Measurements from ENCODE around the gene C17orf50.

Gene C17orf50

DNA sequence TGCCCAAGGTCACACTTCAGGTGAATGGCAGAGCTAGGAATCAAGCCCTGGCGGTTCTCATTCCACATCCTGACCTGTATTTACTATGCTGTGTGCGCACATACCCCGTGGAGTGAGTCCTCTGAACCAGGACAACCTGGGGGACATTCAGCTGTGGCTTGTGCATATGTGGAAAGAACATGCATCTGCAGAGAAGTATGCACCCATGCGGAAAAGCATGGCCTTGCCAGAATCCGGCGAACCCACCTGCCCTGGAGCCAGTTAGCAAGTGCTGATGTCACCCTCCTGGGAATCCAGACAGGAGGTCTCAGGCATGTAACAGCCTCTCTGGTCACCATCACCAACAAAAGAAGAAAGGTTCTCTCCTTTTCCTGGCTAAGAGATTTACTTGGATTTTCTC lies 27.3 kb upstream of the C17orf50 start:
- no peak for DNase-seq

DNA sequence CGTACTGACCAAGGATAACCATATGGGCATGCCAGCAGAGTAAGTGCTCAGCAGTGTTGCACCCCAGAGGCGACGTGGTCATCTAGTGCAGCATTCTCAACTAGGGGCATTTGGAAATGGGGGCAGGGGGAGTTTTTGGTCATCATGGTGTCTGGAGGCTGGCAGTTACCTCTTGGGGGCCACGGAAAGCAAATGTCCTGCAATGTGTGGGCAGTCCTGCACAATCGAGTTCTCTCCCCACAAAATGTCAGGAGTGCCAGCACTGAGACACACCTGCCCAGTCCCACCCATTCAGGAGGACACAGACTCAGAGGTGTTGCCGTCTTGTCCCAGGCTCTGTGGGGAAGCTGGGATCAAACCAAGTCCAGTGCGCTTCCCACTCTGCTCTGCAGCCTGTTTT lies 26.3 kb upstream of the C17orf50 start:
- DNase-seq, result no peak

DNA sequence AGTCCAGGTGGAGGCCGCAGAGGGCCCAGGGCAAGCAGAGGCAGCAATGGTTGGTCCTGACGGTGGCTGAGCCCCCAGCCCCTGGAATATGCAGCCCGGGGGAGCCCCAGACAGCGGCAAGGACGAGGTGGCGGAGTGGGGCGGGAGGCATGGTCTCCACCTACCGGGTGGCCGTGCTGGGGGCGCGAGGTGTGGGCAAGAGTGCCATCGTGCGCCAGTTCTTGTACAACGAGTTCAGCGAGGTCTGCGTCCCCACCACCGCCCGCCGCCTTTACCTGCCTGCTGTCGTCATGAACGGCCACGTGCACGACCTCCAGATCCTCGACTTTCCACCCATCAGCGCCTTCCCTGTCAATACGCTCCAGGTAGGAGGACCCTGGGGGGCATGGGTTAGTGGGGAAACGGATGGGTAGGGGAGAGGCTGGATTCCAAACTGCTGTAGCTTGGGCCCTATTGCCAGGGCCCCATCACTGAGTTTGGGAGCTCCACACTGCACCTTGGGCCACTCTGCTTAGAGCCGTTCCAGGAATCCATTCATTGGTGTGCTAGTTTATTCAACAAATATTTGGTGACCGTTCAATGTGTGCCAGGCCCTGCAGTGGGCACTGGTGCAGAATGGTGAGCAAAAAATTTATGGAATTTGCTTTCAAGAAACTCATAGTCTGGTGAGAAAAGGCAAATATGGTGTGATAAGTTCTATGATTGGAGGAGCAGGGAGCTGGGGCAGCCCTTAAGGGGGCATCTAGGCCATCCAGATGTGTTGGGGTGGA lies 25.5 kb upstream of the C17orf50 start:
- DNase-seq, result no peak

DNA sequence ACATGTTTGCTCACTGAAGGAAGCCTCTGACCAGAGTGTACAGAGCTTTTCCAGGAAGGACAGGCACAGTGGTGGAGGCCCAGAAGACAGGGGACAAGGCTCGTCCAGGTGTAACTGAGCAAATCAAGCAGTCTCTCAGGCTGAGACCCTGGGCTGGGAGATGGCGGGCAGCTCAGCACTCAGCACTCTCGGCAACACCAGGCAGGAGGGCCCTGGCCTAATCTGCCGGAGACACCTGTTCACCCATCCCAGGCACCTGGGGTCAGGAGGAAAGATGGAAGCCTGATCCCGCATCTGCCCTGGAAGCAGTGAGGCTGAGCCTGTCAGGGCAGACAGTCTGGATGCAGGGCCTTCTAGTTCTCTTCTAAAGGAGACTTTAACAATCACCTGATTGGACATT lies 24.5 kb upstream of the C17orf50 start:
- DNase-seq, result no peak

DNA sequence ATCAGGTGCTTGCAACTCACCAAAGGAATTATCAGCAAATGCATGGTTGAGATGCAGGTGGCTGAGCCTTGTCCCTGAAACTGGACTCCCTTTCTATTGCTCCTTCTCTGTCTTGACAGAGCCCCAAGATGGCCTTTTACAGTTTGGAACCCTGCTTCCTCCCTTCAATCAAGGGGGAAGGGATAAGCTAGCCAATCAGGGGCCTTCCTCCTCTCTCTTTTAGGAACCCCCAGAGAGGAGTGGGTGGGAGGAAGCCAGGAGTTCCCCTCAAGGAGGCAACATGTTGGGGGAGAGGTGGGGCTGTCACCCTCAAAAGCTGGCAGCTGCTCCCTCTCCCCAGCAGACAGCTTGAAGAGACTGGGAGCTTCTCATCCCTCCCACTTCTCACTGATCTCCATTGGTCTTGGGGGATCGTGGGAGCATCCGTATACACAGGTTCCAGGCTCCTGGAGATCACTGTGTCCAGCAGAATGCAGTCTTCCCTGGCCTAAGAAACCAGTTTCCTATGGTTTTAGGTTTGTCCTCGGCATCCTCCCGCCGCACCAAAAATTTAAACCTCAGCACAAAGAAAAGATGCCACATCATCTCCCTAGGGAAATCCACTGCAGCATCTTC lies 22.1 kb upstream of the C17orf50 start:
- DNase-seq, result no peak

DNA sequence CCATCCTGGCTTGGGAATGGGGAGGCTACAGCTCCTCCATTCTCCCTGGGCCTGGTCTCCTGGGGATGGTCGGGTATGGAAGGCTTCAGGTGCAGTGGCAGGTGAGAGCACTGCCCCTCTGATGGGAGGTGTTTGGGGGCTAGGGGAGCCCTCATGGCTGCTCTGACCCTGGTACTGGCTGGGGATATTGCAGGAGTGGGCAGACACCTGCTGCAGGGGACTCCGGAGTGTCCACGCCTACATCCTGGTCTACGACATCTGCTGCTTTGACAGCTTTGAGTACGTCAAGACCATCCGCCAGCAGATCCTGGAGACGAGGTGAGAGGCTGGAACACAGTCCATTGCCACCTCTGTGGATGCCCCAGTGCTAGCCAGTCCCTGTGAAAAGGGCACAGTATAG lies 20.5 kb upstream of the C17orf50 start:
- no peak for DNase-seq

DNA sequence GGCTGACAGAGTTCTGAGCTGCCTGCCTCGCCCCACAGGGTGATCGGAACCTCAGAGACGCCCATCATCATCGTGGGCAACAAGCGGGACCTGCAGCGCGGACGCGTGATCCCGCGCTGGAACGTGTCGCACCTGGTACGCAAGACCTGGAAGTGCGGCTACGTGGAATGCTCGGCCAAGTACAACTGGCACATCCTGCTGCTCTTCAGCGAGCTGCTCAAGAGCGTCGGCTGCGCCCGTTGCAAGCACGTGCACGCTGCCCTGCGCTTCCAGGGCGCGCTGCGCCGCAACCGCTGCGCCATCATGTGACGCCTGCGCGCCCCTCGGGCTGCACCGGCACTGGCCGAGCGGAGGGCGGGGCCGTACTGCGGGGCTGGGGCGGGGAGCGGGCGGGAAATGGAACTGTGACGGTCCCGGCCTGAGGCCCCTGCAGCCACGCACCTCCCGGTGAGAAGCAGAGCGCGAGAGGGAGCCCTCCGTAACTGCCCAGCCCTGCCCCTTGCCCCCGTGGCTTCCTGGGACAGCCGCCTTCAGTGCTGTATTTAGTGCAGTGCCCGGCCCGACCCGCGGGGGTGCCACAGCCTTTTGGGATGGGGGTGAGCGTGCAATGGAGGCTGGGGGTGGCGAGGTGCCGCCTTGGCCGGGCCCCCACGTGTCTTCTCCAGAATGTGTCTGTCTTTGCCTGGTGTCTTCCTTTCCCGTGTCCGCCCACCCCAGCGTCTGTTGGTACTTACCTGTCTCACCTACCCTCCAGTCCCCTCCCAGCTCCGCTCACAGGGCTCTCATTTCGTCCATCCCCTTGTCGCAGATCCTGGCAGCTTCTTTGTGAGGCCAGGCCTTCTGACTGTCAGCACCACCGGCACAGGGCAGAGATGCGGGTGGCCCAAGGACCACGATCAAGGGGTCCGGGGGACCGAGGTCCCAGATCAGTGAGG lies 19.4 kb upstream of the C17orf50 start:
- peak in 1 of 56 donors; percentile 31 for DNase-seq

DNA sequence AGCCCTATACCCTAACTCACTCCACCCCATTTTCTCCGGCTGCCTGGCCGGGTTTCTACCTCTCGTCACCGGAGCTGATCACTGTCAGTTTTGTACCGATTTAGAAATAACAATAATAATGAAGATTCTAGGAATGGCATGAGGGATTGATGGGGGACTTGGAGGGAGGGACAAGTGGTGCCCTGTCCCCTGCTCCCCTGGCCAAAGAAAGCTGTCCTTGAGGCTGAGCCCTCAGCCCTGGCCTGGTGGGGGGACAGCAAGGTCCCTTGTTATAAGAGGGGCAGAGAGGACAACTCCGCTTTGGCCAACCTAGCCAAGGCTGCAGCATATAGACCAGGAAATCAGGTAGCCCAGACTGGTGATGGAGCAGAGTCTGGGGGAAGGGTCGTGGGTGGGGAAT lies 18.2 kb upstream of the C17orf50 start:
- DNase-seq, result no peak

DNA sequence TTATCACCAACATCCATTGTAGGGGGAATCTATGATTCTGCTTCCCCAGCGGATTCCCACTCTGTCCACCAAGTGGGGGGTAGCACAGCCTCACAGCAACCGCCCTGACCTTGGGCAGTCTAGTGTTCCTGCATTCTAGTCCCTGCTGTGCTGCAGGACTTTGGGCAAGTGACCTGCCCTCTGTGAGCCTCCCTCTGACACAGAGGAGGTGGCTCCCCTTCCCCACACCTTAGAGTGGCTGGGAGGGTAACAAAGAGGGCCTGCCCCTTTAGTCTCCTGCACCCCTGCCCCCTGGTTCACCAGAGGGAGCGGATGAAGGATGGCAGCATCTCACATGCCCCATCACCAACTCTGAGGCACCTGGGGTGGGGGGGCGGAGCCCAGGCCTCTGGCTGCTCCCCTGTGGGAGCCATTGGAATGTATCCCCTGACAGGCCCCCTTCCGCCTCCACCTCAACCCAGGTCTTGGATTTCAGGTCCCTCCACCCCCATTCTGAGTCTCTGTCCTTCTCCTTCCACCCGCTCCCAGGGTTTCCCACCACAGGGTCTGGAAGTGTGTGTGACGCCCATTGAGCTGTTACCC lies 17.7 kb upstream of the C17orf50 start:
- DNase-seq, result no peak

DNA sequence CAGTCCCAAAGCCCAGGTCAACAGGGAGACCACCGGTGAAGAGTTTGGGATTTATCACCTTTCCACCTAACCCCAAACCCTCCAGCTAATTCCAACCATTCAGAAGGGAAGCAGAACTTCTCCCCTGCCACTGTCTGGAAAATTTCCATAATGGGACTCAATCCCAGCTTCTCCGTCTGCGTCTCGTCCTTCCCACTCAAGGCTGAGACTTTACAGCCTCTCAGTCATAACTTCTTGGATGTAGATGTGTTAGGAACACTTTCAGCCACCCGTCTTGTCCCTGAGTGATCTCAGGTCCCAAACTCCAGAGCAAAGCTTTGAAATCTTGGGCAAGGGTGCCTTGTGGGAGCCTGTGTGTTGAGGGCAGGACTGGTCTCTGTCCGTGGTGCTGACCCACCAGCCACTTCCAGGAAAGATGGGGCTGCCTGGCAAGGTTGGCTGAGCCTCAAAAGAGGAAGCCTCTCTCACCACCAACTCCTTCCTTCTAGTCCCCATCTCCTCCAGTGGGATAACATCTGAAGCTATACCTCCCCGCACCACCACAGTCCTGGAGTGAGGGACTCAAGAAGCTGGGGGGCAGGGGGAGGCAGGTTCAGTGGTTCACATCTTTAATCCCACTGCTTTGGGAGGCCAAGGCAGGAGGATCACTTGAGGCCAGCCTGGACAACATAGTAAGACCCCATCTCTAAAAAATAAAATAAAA lies 16.9 kb upstream of the C17orf50 start:
- no peak for DNase-seq

DNA sequence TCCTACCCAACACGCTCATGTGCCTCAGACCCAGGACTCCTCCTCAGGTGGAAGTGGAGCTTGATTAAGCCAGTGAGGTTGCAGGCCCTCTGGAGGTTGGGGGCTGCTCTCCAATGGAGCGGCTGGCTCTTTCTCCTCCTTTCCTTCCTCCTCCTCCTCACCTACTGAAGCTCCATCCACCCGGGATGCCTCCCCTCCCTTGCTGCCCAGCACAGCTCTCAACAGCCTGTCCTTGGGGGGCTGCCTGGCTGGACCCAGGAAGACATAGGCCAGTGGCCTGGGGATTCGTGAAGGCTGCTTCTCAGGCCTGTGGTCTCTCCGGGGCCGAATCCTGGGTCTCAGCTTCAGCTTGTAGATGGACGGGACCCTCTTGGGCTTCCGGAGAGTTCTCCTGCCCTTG lies 15.9 kb upstream of the C17orf50 start:
- DNase-seq, result no peak

DNA sequence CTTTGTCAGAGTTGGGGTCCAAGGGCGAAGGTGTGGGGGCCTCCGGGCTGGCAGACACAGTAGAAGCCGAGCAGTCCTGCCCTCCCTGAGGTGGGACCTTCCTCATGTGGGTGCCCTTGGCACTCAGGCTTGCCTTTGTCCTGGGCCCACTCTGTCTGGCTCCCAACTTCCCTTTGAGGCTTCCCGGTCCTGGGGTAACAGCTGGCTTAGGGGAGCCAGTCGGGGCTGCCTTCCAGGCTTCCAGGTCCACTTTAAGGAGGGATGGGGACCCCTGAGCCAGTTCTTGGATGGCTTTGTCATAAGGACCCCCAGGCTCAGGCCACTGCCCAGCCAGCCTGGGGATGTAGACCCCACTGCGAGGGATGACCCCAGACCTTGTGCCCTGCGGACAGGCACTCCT lies 15.4 kb upstream of the C17orf50 start:
- no peak for DNase-seq

DNA sequence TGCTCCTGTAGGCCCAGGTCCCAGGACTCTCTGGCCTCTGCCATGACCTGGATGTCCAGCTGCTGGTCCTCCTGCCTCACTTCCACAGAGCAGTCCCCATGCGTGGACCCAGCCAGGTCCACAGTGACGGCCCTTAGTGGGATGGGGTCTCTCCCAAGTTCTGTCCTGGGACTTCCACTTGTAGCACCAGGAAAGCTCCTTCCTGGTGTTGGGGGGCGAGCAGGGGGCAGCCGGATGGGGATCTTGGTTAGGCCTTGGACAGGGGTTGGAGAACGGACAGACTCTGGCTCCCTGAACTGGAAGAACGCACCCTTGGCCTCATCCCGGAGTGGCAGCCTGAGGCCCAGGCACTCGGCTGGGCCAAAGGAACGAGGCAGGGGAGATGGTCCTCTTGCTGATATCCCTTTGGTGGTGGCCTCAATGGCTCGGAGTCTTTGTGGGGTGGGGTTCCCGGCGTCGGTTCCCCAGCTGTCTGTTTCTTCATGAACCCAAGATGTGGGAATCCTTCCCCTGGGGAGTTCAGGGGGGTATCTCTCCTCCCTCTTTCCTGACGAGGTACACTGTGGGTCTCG lies 14.9 kb upstream of the C17orf50 start:
- no peak for DNase-seq

DNA sequence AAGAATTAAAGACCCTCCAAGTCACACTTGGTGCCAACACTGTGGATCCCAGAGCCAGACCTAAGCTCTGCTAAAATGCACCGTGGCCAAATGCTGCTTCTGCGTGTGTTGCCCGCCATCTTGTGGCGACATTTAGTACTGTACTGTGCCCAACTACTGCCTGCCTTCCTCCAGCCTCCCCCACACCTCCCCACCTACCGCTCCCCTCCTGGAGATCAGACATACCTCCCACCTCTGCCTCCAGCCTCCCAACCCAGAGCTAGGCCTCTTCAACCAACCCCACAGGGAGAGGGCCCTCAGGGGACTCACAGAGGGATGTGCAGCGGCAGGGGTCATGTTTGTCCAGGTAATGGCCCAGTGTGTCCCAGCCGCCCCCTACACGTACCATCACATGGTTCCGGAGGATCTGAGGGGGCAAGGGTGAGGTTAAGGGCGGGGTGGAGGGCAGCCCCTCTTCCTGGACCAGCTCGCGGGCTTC lies 13.1 kb upstream of the C17orf50 start:
- peak in 48 of 56 donors; percentile 9 to 88 (median 42) for DNase-seq

DNA sequence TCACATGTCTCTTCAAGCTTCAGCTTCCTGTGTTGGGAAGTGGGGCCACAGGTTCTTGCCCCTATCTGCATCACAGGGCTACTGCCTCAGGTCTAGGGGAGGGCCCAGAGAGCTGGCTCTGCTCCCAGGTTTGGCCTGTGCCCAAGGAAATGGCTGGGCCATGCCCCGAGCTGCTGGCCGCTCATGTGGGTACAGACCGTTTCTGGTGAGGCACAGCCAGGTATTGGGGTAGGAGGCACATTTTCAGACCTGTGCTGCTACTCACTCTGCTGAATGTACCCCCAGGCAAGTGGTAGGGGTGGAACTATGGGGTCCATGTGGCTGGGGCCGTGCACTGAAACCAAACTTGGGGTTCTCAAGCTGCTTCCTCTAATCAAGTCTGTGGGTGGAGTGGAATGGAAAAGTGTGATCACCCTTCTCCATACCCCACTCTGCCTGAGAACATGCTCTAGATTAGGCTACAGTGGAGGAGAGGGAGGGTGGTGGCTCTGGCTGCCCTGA lies 12.3 kb upstream of the C17orf50 start:
- DNase-seq, result no peak

DNA sequence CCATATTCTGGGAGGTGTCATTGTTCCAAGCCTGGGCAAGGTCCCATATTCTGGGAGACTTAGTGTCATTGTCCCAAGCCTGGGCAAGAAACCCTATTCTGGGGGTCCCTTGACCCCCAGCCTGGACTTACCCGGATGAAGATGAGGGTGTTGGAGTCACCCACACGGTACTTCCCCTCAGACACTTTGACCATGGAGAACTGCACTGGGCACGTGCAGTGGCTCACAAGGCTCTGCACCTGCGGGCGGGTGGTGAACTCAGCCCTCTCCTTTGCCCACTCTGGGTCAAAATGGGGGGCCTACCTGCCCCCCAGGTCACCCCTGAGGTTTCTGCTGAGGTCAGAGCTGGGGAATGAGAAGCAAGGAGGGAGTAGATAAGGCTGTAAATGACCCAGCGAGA lies 11.7 kb upstream of the C17orf50 start:
- DNase-seq, result no peak

DNA sequence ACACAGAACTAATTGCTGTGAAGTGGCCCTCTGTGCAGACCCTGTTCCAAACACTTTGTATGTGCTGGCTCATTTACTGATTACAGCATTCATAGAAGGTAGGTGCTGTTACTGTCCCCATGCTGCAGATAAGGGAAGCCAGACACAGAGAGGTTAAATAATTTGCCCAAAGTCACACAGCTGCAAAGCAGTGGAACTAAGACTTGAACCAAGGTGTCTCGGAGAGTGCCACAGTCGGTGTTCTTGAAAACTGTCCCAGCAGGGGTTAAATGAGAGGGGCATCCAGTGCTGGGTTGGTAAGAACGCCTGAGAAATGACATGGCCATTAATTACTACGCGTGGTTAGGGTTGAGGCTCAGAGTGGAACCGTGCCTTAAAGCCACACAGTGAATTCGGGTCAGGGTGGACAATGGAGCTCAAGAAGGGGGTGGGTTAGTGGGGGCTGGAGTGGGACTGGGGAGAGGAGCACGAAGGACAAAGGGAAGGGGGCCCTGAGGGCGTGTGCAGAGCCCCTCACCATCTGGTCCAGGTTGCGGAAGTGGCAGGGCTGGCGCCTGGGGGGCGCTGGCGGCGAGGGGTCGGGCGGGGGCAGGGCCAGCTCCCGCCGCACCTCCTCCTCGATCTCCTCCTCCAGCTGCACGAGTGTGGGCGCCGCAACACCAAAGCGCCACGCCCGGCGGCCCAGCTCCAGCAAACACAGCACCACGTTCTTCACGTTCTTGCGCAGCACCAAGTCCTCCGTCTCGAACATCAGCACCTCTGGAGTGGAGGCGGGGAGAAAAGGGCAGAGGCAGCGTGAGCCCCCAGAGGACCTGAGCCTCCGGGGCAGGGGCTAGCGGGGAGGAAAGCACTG lies 10.9 kb upstream of the C17orf50 start:
- peak in 3 of 56 donors; percentile 16 to 24 (median 19) for DNase-seq

DNA sequence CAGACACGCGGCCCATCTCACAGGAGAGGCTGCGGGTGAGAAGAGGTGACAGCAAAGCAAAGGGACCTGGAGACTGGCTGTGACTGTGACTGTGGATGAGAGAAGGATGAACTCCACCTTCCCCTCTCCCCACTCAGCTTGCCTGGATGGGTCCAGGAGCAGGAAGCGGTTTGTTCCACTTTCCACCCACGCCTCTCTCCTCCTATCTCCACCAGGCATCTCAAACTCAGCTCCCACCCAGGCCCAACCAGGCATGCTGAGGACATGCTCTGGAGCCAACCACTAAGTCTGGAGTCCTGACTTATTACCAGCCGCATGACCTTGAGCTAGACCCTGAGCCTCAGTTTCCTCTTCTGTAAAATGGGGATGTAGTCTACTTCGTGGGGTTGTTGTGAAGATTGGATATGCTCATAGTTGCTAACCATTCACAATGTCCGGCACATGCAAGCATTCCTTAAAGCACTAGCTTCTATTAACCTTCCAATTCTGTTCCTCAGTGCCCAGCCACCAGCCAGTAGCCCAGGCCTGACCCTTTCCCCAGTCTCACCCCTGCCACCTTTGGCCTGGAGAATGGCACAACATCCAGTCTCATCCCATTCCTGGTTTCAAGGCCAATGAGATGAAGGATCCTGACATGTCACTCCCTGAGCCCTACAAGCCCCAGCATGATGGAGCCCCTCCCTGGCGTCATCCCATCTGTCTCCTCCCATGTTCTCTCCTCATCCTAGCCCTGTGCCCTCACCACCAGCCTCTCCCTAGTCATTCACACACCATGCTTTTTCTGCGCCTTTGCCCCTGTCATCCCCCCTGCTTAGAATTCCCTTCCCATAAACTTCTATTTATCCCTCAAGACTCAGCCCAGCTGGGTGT lies 9.9 kb upstream of the C17orf50 start:
- no peak for DNase-seq
